GM18861 (cell line): ENCODE measurements around the gene GYPB.
"Not testable (repeated sequence)": the region's sequence is repeated elsewhere in the genome, so short reads cannot be mapped to it uniquely, and the experiment has no call there.

Experiments
- ATAC-seq: cut with Tn5 transposase; IDR thresholded peaks from one replicate; pipeline ENCODE4 v1.9.1; 2021; ENCODE audit not compliant: unreplicated experiment

GYPB gene

DNA sequence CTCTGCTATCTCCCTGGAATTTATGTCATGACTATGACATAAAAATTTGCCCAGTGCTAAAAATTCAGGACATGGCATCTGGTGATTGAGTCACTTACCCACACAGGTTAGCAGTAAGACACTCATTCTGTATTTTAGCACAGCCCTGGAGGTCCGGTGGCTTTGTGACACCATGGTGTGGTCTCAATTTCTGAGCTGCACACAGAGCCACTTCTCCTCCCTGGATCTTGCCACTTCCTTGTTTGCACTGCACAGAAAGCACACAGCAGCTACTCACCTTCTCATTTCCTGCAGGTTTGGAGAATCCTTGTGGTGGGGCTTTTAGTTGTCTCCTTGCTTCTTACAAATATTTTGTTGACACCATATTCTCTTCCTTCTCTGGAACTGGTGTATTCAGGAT lies 69.0 kb downstream of the GYPB start:
- ATAC-seq = not testable (repeated sequence)

DNA sequence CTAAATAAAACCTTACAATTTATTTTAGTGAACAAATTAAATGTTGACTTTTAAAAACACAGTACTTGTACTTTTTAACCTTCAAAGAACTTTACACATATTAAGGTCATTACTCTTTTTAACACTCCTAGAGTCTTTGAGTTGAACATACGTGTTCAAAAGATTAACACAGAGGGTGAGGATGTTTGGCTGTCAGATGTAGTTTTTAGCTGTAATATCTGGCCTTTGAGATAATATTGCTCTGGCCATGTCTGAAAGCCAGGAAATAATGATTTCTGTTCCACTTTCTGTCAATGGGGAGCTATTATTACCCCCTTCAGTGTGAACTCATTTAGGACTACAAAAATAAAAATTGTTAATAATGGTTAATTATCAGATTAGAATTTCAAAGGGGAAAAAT lies 71.7 kb downstream of the GYPB start:
- ATAC-seq = not testable (repeated sequence)
